Fibroblast of lung (primary cell): ENCODE results near the gene ZNF33B. TPM values are rescaled to one million over a fixed set of nuclear protein-coding genes. Genes with fewer than 3 reads are reported as not detected.
"Not testable (repeated sequence)": the region's sequence is repeated elsewhere in the genome, so short reads cannot be mapped to it uniquely, and the experiment has no call there.

Experiments
- DNase-seq, 2 donors: peaks; one replicate each; pipeline versions ENCODE4 v3.0.0 to v3.0.0-alpha.2; 2010; ENCODE audit warnings: low read depth in 2 of 2
- H2AFZ ChIP-seq: 2 replicates; pipeline ENCODE4 v1.5.1; 2012; ENCODE audit warnings: low read length, control low read depth, inconsistent platforms
- H3K27ac ChIP-seq: 2 replicates; pipeline ENCODE4 v1.5.1; 2011; ENCODE audit warnings: low read length, control low read depth; ENCODE audit not compliant: insufficient read depth
- H3K27me3 ChIP-seq: 2 replicates; pipeline ENCODE4 v1.5.1; 2011; ENCODE audit warnings: mild to moderate bottlenecking, low read length; ENCODE audit not compliant: control insufficient read depth, insufficient read depth
- H3K36me3 ChIP-seq: 2 replicates; pipeline ENCODE4 v1.5.1; 2011; ENCODE audit warnings: low read length; ENCODE audit not compliant: control insufficient read depth, insufficient read depth
- H3K4me1 ChIP-seq: 2 replicates; pipeline ENCODE4 v1.5.1; 2011; ENCODE audit warnings: low read length; ENCODE audit not compliant: control insufficient read depth, insufficient read depth; ENCODE audit errors: extremely low read depth
- H3K4me2 ChIP-seq: 2 replicates; pipeline ENCODE4 v1.5.1; 2011; ENCODE audit warnings: low read length, control low read depth; ENCODE audit not compliant: insufficient read depth; ENCODE audit errors: extremely low read depth
- H3K4me3 ChIP-seq, 4 experiments: fragments of 200-600 bp in 1 of 4; sonication (generic) in 1 of 4; replicated peaks in 1 of 4; 2 replicates each; pipeline ENCODE4 v1.5.1; 2011 to 2016; ENCODE audit warnings: low read length in 4 of 4, low read depth in 3 of 4, mild to moderate bottlenecking in 3 of 4, control low read depth in 2 of 4, inconsistent platforms in 1 of 4, mixed read lengths in 1 of 4; ENCODE audit not compliant: insufficient read depth in 1 of 4; ENCODE audit errors: control extremely low read depth in 1 of 4
- H3K79me2 ChIP-seq: 2 replicates; pipeline ENCODE4 v1.5.1; 2012; ENCODE audit warnings: mild to moderate bottlenecking, low read length, inconsistent platforms; ENCODE audit not compliant: control insufficient read depth, insufficient read depth
- H3K9ac ChIP-seq: 2 replicates; pipeline ENCODE4 v1.5.1; 2011; ENCODE audit warnings: mild to moderate bottlenecking, low read length, control low read depth; ENCODE audit not compliant: insufficient read depth
- H3K9me3 ChIP-seq: 2 replicates; pipeline ENCODE4 v1.5.1; 2012; ENCODE audit warnings: low read depth, low read length; ENCODE audit not compliant: control insufficient read depth, insufficient read depth
- H4K20me1 ChIP-seq: 2 replicates; pipeline ENCODE4 v1.5.1; 2011; ENCODE audit warnings: low read length; ENCODE audit not compliant: control insufficient read depth, insufficient read depth; ENCODE audit errors: extremely low read depth
- CTCF ChIP-seq, 2 donors: IDR thresholded peaks in 1 of 2; conservative IDR thresholded peaks in 1 of 2; 1 replicate in 1 of 2; 2 replicates in 1 of 2; pipeline ENCODE4 v1.5.1; 2011 to 2012; ENCODE audit warnings: low read length in 2 of 2, control low read depth in 1 of 2, inconsistent platforms in 1 of 2, low read depth in 1 of 2, mild to moderate bottlenecking in 1 of 2
- EZH2 ChIP-seq: IDR thresholded peaks from 2 replicates; pipeline ENCODE4 v1.5.1; 2012; ENCODE audit warnings: low read length, control low read depth, mild to moderate bottlenecking; ENCODE audit errors: missing control alignments
- polyA plus RNA-seq, 2 donors: library from polyadenylated mRNA; depleted of rRNA in 1 of 2; stranded (reverse) in 1 of 2; unstranded in 1 of 2; fragments of >200 nt; gene quantifications; 2 replicates each; pipeline ENCODE4 v1.2.1, GENCODE V29; 2011 to 2012; ENCODE audit warnings: missing spikeins in 1 of 2
- total RNA-seq: library from RNA; depleted of rRNA; stranded (reverse); fragments of >200 nt; gene quantifications from 2 replicates; pipeline ENCODE4 v1.2.1, GENCODE V29; 2014

ZNF33B gene
- total and polyA plus RNA-seq, 2 donors (not counting 1 experiment from before 2014, with no cell fraction given) = 7.5 to 7.8 TPM

GRCh38 chr10:42556931-42557330 is 81.4 kb downstream of the ZNF33B start:
- TF ChIP-seq EZH2 = no peak
- no peaks in the 10 kb centered on the region for H4K20me1 ChIP-seq
- no peaks in the 10 kb centered on the region for H3K4me1 ChIP-seq
- H3K27me3 ChIP-seq = no peaks in the 10 kb centered on the region
- H3K27ac ChIP-seq = no peak overlapping the region
- peaks cover under 1% of the 10 kb centered on the region for H3K79me2 ChIP-seq
- no peak overlapping the region for H3K4me2 ChIP-seq
- no peak overlapping the region for H2AFZ ChIP-seq
- no peaks in the 10 kb centered on the region for H3K36me3 ChIP-seq
- H3K9me3 ChIP-seq = no peaks in the 10 kb centered on the region
- no peak overlapping the region for H3K4me3 ChIP-seq
- DNase-seq = no peak
- no peak overlapping the region for H3K9ac ChIP-seq

- peak overlapping the region in 2 of 4 experiments; percentile 81 to 92 for H3K4me3 ChIP-seq
- not testable (repeated sequence) for H3K79me2 ChIP-seq
- H3K4me2 ChIP-seq = peak overlapping the region; percentile 72
Measured at GRCh38 chr10:42553576-42553975, 84.8 kb downstream of the ZNF33B start.

GRCh38 chr10:42553064-42553407 is 85.3 kb downstream of the ZNF33B start:
- Histone ChIP-seq H3K9me3 (no peaks in the 10 kb centered on the region), H3K4me3 (peak overlapping the region; percentile 81 to 96 (median 94)), H3K4me2 (peak overlapping the region; percentile 72), H3K4me1 (no peaks in the 10 kb centered on the region), H3K27me3 (no peaks in the 10 kb centered on the region), H2AFZ (peak overlapping the region; percentile 94), H4K20me1 (no peaks in the 10 kb centered on the region), H3K36me3 (no peaks in the 10 kb centered on the region), H3K79me2 (peaks cover 4% of the 10 kb centered on the region), H3K9ac (no peak overlapping the region), H3K27ac (no peak overlapping the region)
- TF ChIP-seq CTCF (conservative IDR thresholded peaks at IDR 0.05 in 1 of 2, IDR thresholded peaks at IDR 0.05 in 1 of 2; ENCODE audit: low read depth in 1 of 2, low read length in 2 of 2) (no peak), EZH2 (no peak)
- no peak for DNase-seq

More at GRCh38 chr10:42553576-42553975, 84.8 kb downstream of the ZNF33B start:
- not testable (repeated sequence) for H3K27me3 ChIP-seq, DNase-seq, H4K20me1 ChIP-seq, H3K27ac ChIP-seq, H3K9me3 ChIP-seq, H3K4me1 ChIP-seq, H3K9ac ChIP-seq, H3K36me3 ChIP-seq
- peak overlapping the region; percentile 94 for H2AFZ ChIP-seq

- Histone ChIP-seq H3K9ac (peak overlapping the region; percentile 63), H3K4me1 (no peaks in the 10 kb centered on the region), H2AFZ (peak overlapping the region; percentile 99), H3K9me3 (no peaks in the 10 kb centered on the region), H3K27me3 (no peaks in the 10 kb centered on the region), H4K20me1 (no peaks in the 10 kb centered on the region), H3K4me2 (peak overlapping the region; percentile 98), H3K36me3 (no peaks in the 10 kb centered on the region), H3K27ac (peak overlapping the region; percentile 72), H3K4me3 (peak overlapping the region; percentile 81 to 96 (median 94)), H3K79me2 (peaks cover 4% of the 10 kb centered on the region)
- TF ChIP-seq EZH2 = no peak
- no peak for TF ChIP-seq CTCF (conservative IDR thresholded peaks at IDR 0.05 in 1 of 2, IDR thresholded peaks at IDR 0.05 in 1 of 2; ENCODE audit: low read depth in 1 of 2, low read length in 2 of 2)
- peak; percentile 96 to 97 for DNase-seq
Measured at GRCh38 chr10:42552188-42553063, 85.9 kb downstream of the ZNF33B start.
